OCI-LY7 (cell line): ENCODE measurements around the gene RAB3IL1. TPM values are rescaled to one million over a fixed set of nuclear protein-coding genes. Genes with fewer than 3 reads are reported as not detected.

ENCODE experiments used
- BruUV-seq: library from RNA; stranded (reverse); fragments of 400-500 nt; replicated peaks from 2 replicates; lab custom pipeline; 2021; lab: Mats Ljungman, UMichigan
- CTCF ChIA-PET: fragments of 300-600 bp; sonication (Branson Sonifier 250); formaldehyde crosslinking; loops from one replicate; lab custom pipeline; 2022; ENCODE audit warnings: antibody characterized with exemption; ENCODE audit not compliant: unreplicated experiment; lab: Charles Lee
- POLR2A ChIA-PET: fragments of 300-600 bp; sonication (Branson Sonifier 250); formaldehyde crosslinking; loops from one replicate; lab custom pipeline; 2022; ENCODE audit warnings: antibody characterized with exemption; lab: Charles Lee
- DNase-seq: peaks from one replicate; pipeline ENCODE4 v3.0.0-alpha.2; 2015; ENCODE audit warnings: low spot score
- H2AFZ ChIP-seq: fragments of 200-600 bp; sonication (generic), shearing (Covaris generic); 2 replicates; pipeline ENCODE4 v1.6.1; 2014; ENCODE audit warnings: mild to moderate bottlenecking, antibody characterized with exemption, low read length, moderate library complexity
- H3K27ac ChIP-seq: fragments of 200-600 bp; sonication (generic); 2 replicates; pipeline ENCODE4 v1.5.1; 2014; ENCODE audit warnings: mixed run types, low read depth, mild to moderate bottlenecking, moderate library complexity, low read length, inconsistent platforms; ENCODE audit not compliant: poor library complexity, severe bottlenecking
- H3K36me3 ChIP-seq: fragments of 200-600 bp; sonication (generic); 2 replicates; pipeline ENCODE4 v1.6.1; 2014; ENCODE audit warnings: mild to moderate bottlenecking, antibody characterized with exemption, low read length, moderate library complexity, mixed read lengths; ENCODE audit not compliant: insufficient read depth
- H3K4me1 ChIP-seq: fragments of 200-600 bp; sonication (generic); 2 replicates; pipeline ENCODE4 v1.5.1; 2014; ENCODE audit warnings: mild to moderate bottlenecking, low read length; ENCODE audit not compliant: insufficient read depth, poor library complexity, severe bottlenecking
- H3K4me2 ChIP-seq: fragments of 200-600 bp; sonication (generic); 2 replicates; pipeline ENCODE4 v1.6.1; 2014; ENCODE audit warnings: mild to moderate bottlenecking, low read length
- H3K4me3 ChIP-seq: fragments of 200-600 bp; sonication (generic); 2 replicates; pipeline ENCODE4 v1.5.1; 2014; ENCODE audit warnings: mild to moderate bottlenecking, low read depth, low read length; ENCODE audit not compliant: poor library complexity, severe bottlenecking
- H3K79me2 ChIP-seq: fragments of 200-600 bp; sonication (generic); 2 replicates; pipeline ENCODE4 v1.6.1; 2016; ENCODE audit warnings: low read depth, mild to moderate bottlenecking, low read length, moderate library complexity, mixed read lengths; ENCODE audit not compliant: insufficient read depth
- H3K9me2 ChIP-seq: fragments of 200-600 bp; sonication (generic); 2 replicates; pipeline ENCODE4 v1.6.1; 2016; ENCODE audit warnings: mild to moderate bottlenecking, low read length, mixed read lengths; ENCODE audit not compliant: insufficient read depth
- H3K9me3 ChIP-seq: fragments of 200-600 bp; sonication (generic); 2 replicates; pipeline ENCODE4 v1.6.1; 2014; ENCODE audit warnings: mild to moderate bottlenecking, mixed run types, low read length, mixed read lengths
- H4K20me1 ChIP-seq: fragments of 200-600 bp; sonication (generic); 2 replicates; pipeline ENCODE4 v1.6.1; 2014; ENCODE audit warnings: mild to moderate bottlenecking, antibody characterized with exemption, low read length, moderate library complexity, mixed read lengths; ENCODE audit not compliant: insufficient read depth
- CTCF ChIP-seq: fragments of 200-600 bp; sonication (generic); conservative IDR thresholded peaks from 2 replicates; pipeline ENCODE4 v1.5.1; 2014; ENCODE audit warnings: mild to moderate bottlenecking, antibody characterized with exemption, low read length, moderate library complexity, mixed read lengths
- EZH2phosphoT487 ChIP-seq: fragments of 200-600 bp; sonication (generic); IDR thresholded peaks from 2 replicates; pipeline ENCODE4 v1.6.1; 2018; ENCODE audit warnings: low read depth, borderline replicate concordance, mild to moderate bottlenecking, mixed run types, antibody characterized with exemption, low read length, moderate library complexity, mixed read lengths
- intact Hi-C: fragments of 100-400 bp; cut with micrococcal nuclease; formaldehyde crosslinking; loops from one replicate; pipeline ENCODE4 v1.10.0; 2022; ENCODE audit not compliant: unreplicated experiment
- total RNA-seq, 2 experiments: library from RNA; depleted of rRNA in 1 of 2; stranded (reverse); fragments of >200 nt in 1 of 2; shearing (Covaris generic) in 1 of 2; gene quantifications; 2 replicates each; pipeline ENCODE4 v1.2.3, GENCODE V29; 2014 to 2022

RAB3IL1 gene
- total RNA-seq, 2 experiments from 2014 or later, result not detected

DNA sequence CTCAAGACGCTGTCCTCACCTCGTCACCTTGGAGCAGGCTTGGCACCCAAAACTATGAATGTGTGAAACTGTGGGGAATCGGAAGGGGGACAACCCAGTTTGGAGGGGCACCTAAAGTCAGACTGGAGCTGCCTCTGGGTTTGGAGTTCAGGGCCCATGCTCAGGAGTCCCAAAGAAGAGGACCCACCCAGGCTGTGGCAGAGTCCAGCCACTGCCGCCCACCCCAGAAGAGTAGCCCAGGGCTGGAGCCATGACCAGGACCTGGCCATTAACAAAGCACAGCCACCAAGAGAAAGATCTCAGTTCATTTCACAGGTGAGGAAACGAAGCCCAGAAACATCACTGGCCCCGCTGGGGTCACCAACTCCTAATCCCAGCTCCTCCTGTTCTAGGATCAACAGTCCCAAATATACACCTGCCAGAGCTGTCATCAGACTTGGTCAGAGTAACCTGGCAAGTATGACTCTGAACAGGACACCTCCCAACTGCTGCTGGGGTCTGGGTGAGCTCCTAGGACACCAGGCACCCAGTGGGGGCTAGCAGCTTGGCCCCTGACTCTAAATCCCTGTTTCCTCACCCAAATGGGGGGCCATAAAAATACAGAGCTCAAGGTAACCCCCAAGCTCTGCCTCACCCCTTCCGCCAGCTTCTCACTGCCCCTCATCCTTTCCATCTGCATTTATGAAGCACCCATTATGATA, 2.7 kb downstream of the RAB3IL1 start:
- POLR2A ChIA-PET, result no interaction called here

GRCh38 chr11:61913699-61914395, 3.5 kb downstream of the RAB3IL1 start:
- CTCF ChIA-PET, result interaction anchor here (1.7 kb wide), 1 partner anchor 15 kb away, joined by 5 read pairs; no protein-coding TSS in a partner anchor
- H3K27ac ChIP-seq, result no peak overlapping the region
- H2AFZ ChIP-seq, result no peak overlapping the region
- H3K4me1 ChIP-seq, result peaks cover 2% of the 10 kb centered on the region
- H3K79me2 ChIP-seq, result no peaks in the 10 kb centered on the region
- BruUV-seq, result no TSS peak
- H3K4me3 ChIP-seq, result no peak overlapping the region
- H3K9me2 ChIP-seq, result no peaks in the 10 kb centered on the region
- H3K9me3 ChIP-seq, result no peaks in the 10 kb centered on the region
- intact Hi-C loops, result no loop called here
- H3K4me2 ChIP-seq, result no peak overlapping the region
- no peaks in the 10 kb centered on the region for H3K36me3 ChIP-seq
- no peak for TF ChIP-seq EZH2phosphoT487
- TF ChIP-seq CTCF, result no peak
- POLR2A ChIA-PET, result no interaction called here
- DNase-seq, result no peak
- H4K20me1 ChIP-seq, result no peaks in the 10 kb centered on the region

More for the DNA sequence above, 2.7 kb downstream of the RAB3IL1 start:
- BruUV-seq, result no TSS peak
- Histone ChIP-seq H3K4me1 (peaks cover 10% of the 10 kb centered on the region), H2AFZ (no peak overlapping the region), H4K20me1 (no peaks in the 10 kb centered on the region), H3K4me3 (no peak overlapping the region), H3K27ac (no peak overlapping the region), H3K9me2 (no peaks in the 10 kb centered on the region), H3K79me2 (no peaks in the 10 kb centered on the region), H3K36me3 (no peaks in the 10 kb centered on the region), H3K4me2 (no peak overlapping the region), H3K9me3 (no peaks in the 10 kb centered on the region)
- intact Hi-C loops, result no loop called here
- TF ChIP-seq EZH2phosphoT487, result no peak
- TF ChIP-seq CTCF, result no peak
- CTCF ChIA-PET, result interaction anchor here (1.7 kb wide), 1 partner anchor 16 kb away, joined by 5 read pairs; no protein-coding TSS in a partner anchor
- DNase-seq, result no peak
